ENCODE measurements around the gene PHC1. TPM values are rescaled to one million over a fixed set of nuclear protein-coding genes. Genes with fewer than 3 reads are reported as not detected.

Gene PHC1
- total RNA-seq, 1 experiment from 2014 or later, result 27.9 TPM

GRCh38 chr12:8948701-8949341 lies 34.5 kb downstream of the PHC1 start:
- H3K27me3 Mint-ChIP-seq (ENCODE audit: unreplicated experiment), result no peaks in the 10 kb centered on the region
- peaks cover 20% of the 10 kb centered on the region for H3K4me1 Mint-ChIP-seq (ENCODE audit: low read depth, unreplicated experiment)
- BruUV-seq (replicated peaks), result TSS peak; percentile 48
- TF ChIP-seq, protein P1, sequence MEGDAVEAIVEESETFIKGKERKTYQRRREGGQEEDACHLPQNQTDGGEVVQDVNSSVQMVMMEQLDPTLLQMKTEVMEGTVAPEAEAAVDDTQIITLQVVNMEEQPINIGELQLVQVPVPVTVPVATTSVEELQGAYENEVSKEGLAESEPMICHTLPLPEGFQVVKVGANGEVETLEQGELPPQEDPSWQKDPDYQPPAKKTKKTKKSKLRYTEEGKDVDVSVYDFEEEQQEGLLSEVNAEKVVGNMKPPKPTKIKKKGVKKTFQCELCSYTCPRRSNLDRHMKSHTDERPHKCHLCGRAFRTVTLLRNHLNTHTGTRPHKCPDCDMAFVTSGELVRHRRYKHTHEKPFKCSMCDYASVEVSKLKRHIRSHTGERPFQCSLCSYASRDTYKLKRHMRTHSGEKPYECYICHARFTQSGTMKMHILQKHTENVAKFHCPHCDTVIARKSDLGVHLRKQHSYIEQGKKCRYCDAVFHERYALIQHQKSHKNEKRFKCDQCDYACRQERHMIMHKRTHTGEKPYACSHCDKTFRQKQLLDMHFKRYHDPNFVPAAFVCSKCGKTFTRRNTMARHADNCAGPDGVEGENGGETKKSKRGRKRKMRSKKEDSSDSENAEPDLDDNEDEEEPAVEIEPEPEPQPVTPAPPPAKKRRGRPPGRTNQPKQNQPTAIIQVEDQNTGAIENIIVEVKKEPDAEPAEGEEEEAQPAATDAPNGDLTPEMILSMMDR (IDR thresholded peaks at IDR 0.05; ENCODE audit: unreplicated experiment), result no peak
- peak overlapping the region; percentile 87 for H3K4me3 Mint-ChIP-seq (ENCODE audit: low read depth, unreplicated experiment)
- H3K9me3 Mint-ChIP-seq (ENCODE audit: low read depth, unreplicated experiment), result peaks cover 6% of the 10 kb centered on the region
- CTCF ChIA-PET, result interaction anchor here (0.6 to 1.8 kb wide), 7 partner anchors 10 to 1307 kb away, joined by 3 to 7 read pairs (median 4); partner anchors contain the start of gene A2ML1
- peaks cover 47% of the 10 kb centered on the region for H3K36me3 Mint-ChIP-seq (ENCODE audit: insufficient read depth, unreplicated experiment)
- intact Hi-C loops (cut with micrococcal nuclease; ENCODE audit: unreplicated experiment), result no loop called here
- DNase-seq, result no peak
- peak overlapping the region; percentile 87 for H3K27ac Mint-ChIP-seq (ENCODE audit: unreplicated experiment)

- TF ChIP-seq, protein P1 (IDR thresholded peaks at IDR 0.05; ENCODE audit: unreplicated experiment), result peak; percentile 11
- peak; percentile 93 for DNase-seq
- intact Hi-C loops (cut with micrococcal nuclease; ENCODE audit: unreplicated experiment), result loop anchor here (5.0 kb wide), 1 partner anchor 88 kb away; no protein-coding TSS in a partner anchor
- Mint-ChIP-seq H3K36me3 (ENCODE audit: insufficient read depth, unreplicated experiment) (peaks cover 44% of the 10 kb centered on the region), H3K9me3 (ENCODE audit: low read depth, unreplicated experiment) (peaks cover 6% of the 10 kb centered on the region), H3K27me3 (ENCODE audit: unreplicated experiment) (no peaks in the 10 kb centered on the region), H3K27ac (ENCODE audit: unreplicated experiment) (peak within 1 kb of the TSS; percentile 87), H3K4me1 (ENCODE audit: low read depth, unreplicated experiment) (peaks cover 20% of the 10 kb centered on the region), H3K4me3 (ENCODE audit: low read depth, unreplicated experiment) (peak within 1 kb of the TSS; percentile 87)
- no TSS peak for BruUV-seq (replicated peaks)
- CTCF ChIA-PET, result interaction anchor here (0.6 to 1.8 kb wide), 11 partner anchors 11 to 1308 kb away, joined by 3 to 7 read pairs (median 3); partner anchors contain the start of gene A2ML1
Observed at GRCh38 chr12:8949342-8950220, 35.3 kb downstream of the PHC1 start, which contains the start of gene M6PR. Gene M6PR (minus strand): TSS chr12:8949645. CDS start chr12:8946404, 3,241 bp downstream.

GRCh38 chr12:8950221-8950527 lies 35.9 kb downstream of the PHC1 start:
- peak overlapping the region; percentile 87 for H3K27ac Mint-ChIP-seq (ENCODE audit: unreplicated experiment)
- intact Hi-C loops (cut with micrococcal nuclease; ENCODE audit: unreplicated experiment), result loop anchor here (5.0 kb wide), 1 partner anchor 87 kb away; no protein-coding TSS in a partner anchor
- H3K9me3 Mint-ChIP-seq (ENCODE audit: low read depth, unreplicated experiment), result peaks cover 6% of the 10 kb centered on the region
- CTCF ChIA-PET, result interaction anchor here (0.6 to 1.8 kb wide), 5 partner anchors 38 to 100 kb away, joined by 3 to 7 read pairs (median 5); no protein-coding TSS in a partner anchor
- TF ChIP-seq, protein P1 (IDR thresholded peaks at IDR 0.05; ENCODE audit: unreplicated experiment), result no peak
- peaks cover 20% of the 10 kb centered on the region for H3K4me1 Mint-ChIP-seq (ENCODE audit: low read depth, unreplicated experiment)
- BruUV-seq (replicated peaks), result TSS peak; percentile 53
- H3K36me3 Mint-ChIP-seq (ENCODE audit: insufficient read depth, unreplicated experiment), result peaks cover 40% of the 10 kb centered on the region
- H3K4me3 Mint-ChIP-seq (ENCODE audit: low read depth, unreplicated experiment), result peak overlapping the region; percentile 87
- no peaks in the 10 kb centered on the region for H3K27me3 Mint-ChIP-seq (ENCODE audit: unreplicated experiment)
- no peak for DNase-seq

DNA sequence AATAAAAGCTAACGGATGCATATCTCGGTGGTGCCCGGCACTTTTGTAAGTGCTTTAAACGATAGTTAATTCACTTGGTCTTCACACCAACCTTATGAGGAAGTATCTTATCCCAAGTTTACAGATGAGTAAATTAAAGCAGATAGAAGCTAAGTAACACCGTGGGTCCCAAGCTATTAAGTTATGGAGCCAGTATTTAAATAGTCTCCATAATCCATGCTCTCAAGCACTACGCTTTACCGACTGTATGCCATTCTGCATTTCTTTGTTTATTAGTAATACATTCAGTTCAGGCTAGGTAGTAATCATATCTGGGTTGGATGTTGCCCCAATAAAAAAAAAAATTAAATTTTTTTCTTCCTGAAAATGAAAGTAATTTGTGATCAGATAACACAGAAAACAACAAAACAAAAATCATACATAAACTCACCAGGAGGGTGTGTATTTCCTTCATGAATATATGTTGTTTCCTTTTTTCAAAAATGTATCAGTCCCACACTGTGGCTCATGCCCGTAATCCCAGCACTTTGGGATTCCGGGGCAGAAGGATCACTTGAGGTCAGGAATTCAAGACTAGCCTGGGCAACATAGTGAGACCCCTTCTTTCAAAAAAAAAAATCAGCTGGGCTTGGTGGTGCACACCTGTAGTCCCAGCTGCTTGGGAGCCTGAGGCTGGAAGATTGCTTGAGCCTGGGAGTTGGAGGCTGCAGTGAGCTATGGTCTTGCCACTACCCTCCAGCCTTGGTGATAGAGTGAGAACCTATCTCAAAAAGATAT lies 36.6 kb downstream of the PHC1 start:
- no TSS peak for BruUV-seq (replicated peaks)
- TF ChIP-seq, protein P1 (IDR thresholded peaks at IDR 0.05; ENCODE audit: unreplicated experiment), result no peak
- no peaks in the 10 kb centered on the region for H3K27me3 Mint-ChIP-seq (ENCODE audit: unreplicated experiment)
- H3K9me3 Mint-ChIP-seq (ENCODE audit: low read depth, unreplicated experiment), result peaks cover 6% of the 10 kb centered on the region
- DNase-seq, result no peak
- intact Hi-C loops (cut with micrococcal nuclease; ENCODE audit: unreplicated experiment), result loop anchor here (5.0 kb wide), 1 partner anchor 86 kb away; no protein-coding TSS in a partner anchor
- peak overlapping the region; percentile 87 for H3K4me3 Mint-ChIP-seq (ENCODE audit: low read depth, unreplicated experiment)
- CTCF ChIA-PET, result interaction anchor here (0.6 kb wide), 1 partner anchor 88 kb away, joined by 3 read pairs; no protein-coding TSS in a partner anchor
- peak overlapping the region; percentile 87 for H3K27ac Mint-ChIP-seq (ENCODE audit: unreplicated experiment)
- peaks cover 18% of the 10 kb centered on the region for H3K4me1 Mint-ChIP-seq (ENCODE audit: low read depth, unreplicated experiment)
- peaks cover 40% of the 10 kb centered on the region for H3K36me3 Mint-ChIP-seq (ENCODE audit: insufficient read depth, unreplicated experiment)
